CD4-positive, alpha-beta T cell treated with Interferon alpha-2 for 1 hour (primary cell): ENCODE data around the gene F7.
"Not testable (repeated sequence)": the region's sequence is repeated elsewhere in the genome, so short reads cannot be mapped to it uniquely, and the experiment has no call there.

Experiments
- DNase-seq, 2 donors: peaks; one replicate each; pipeline ENCODE4 v3.0.0-alpha.2; 2020 to 2022

The F7 gene

GRCh38 chr13:113105921-113106452 is 396 bp downstream of the F7 start:
- no peak for DNase-seq

GRCh38 chr13:113106711-113107351 is 1.2 kb downstream of the F7 start:
- DNase-seq, result no peak

GRCh38 chr13:113108521-113108920 is 2.9 kb downstream of the F7 start:
- DNase-seq, result not testable (repeated sequence)

GRCh38 chr13:113109151-113110047 is 3.8 kb downstream of the F7 start:
- DNase-seq, result no peak

GRCh38 chr13:113110048-113110851 is 4.7 kb downstream of the F7 start:
- peak in 1 of 2 donors; percentile 31 for DNase-seq

- DNase-seq, result no peak
Measured at GRCh38 chr13:113110852-113111315, 5.3 kb downstream of the F7 start.

- not testable (repeated sequence) for DNase-seq
Measured at GRCh38 chr13:113111821-113112220, 6.2 kb downstream of the F7 start.

- DNase-seq, result not testable (repeated sequence)
Measured at GRCh38 chr13:113112475-113112874, 6.9 kb downstream of the F7 start.

- DNase-seq, result peak in 1 of 2 donors; percentile 0
Measured at GRCh38 chr13:113112893-113113845, 7.6 kb downstream of the F7 start.

GRCh38 chr13:113113846-113114271 is 8.3 kb downstream of the F7 start:
- no peak for DNase-seq

GRCh38 chr13:113114511-113115362 is 9.1 kb downstream of the F7 start:
- peak in 1 of 2 donors; percentile 0 for DNase-seq

GRCh38 chr13:113115363-113116205 is 10.0 kb downstream of the F7 start:
- DNase-seq, result no peak

GRCh38 chr13:113116206-113116800 is 10.7 kb downstream of the F7 start:
- DNase-seq, result no peak

GRCh38 chr13:113116871-113117271 is 11.3 kb downstream of the F7 start:
- no peak for DNase-seq

- no peak for DNase-seq
Measured at GRCh38 chr13:113117335-113117872, 11.8 kb downstream of the F7 start.

GRCh38 chr13:113117911-113118260 is 12.3 kb downstream of the F7 start:
- no peak for DNase-seq

- DNase-seq, result no peak
Measured at GRCh38 chr13:113118261-113119021, 12.8 kb downstream of the F7 start.

GRCh38 chr13:113119166-113119821 is 13.7 kb downstream of the F7 start:
- DNase-seq, result no peak
